Measurements from ENCODE around the gene FUNDC1. TPM values are rescaled to one million over a fixed set of nuclear protein-coding genes. Genes with fewer than 3 reads are reported as not detected.
"Not testable (repeated sequence)": the region's sequence is repeated elsewhere in the genome, so short reads cannot be mapped to it uniquely, and the experiment has no call there.

The FUNDC1 gene
- 10 to 100 TPM in 1 of 2 donors, 1 to 10 TPM in 1; 9.9 to 11.1 TPM for total RNA-seq

GRCh38 chrX:44542567-44543325 is at the start of gene FUNDC1:
FUNDC1 (minus strand) TSS chrX:44542859; CDS start chrX:44542832, 27 bp downstream.
- Mint-ChIP-seq H3K4me1 (peaks cover 10% of the 10 kb centered on the region), H3K4me3 (peak within 1 kb of the TSS; percentile 82), H3K27me3 (no peaks in the 10 kb centered on the region), H3K36me3 (ENCODE audit: low read depth) (peaks cover 15% of the 10 kb centered on the region), H3K27ac (peak within 1 kb of the TSS; percentile 94), H3K9me3 (no peaks in the 10 kb centered on the region)
- ATAC-seq (replicated peaks): peak; percentile 98

- no peak for ATAC-seq (replicated peaks)
- Mint-ChIP-seq H3K4me3 (no peak overlapping the region), H3K9me3 (no peaks in the 10 kb centered on the region), H3K4me1 (no peaks in the 10 kb centered on the region), H3K27me3 (no peaks in the 10 kb centered on the region), H3K27ac (no peak overlapping the region), H3K36me3 (ENCODE audit: low read depth) (no peaks in the 10 kb centered on the region)
These were observed 43.2 kb upstream of the FUNDC1 start for GRCh38 chrX:44585866-44586265.

- ATAC-seq (replicated peaks): no peak
- Mint-ChIP-seq H3K9me3 (no peaks in the 10 kb centered on the region), H3K27me3 (no peaks in the 10 kb centered on the region), H3K27ac (no peak overlapping the region), H3K36me3 (ENCODE audit: low read depth) (no peaks in the 10 kb centered on the region), H3K4me1 (no peaks in the 10 kb centered on the region), H3K4me3 (no peak overlapping the region)
These were observed 37.8 kb upstream of the FUNDC1 start for GRCh38 chrX:44580466-44580865.

GRCh38 chrX:44572340-44572938 is 29.8 kb upstream of the FUNDC1 start:
- Mint-ChIP-seq H3K4me1 (no peaks in the 10 kb centered on the region), H3K9me3 (no peaks in the 10 kb centered on the region), H3K27ac (no peak overlapping the region), H3K4me3 (no peak overlapping the region), H3K36me3 (ENCODE audit: low read depth) (no peaks in the 10 kb centered on the region), H3K27me3 (no peaks in the 10 kb centered on the region)
- ATAC-seq (replicated peaks): no peak

- Mint-ChIP-seq H3K36me3 (ENCODE audit: low read depth) (no peaks in the 10 kb centered on the region), H3K27ac (no peak overlapping the region), H3K4me3 (no peak overlapping the region), H3K4me1 (no peaks in the 10 kb centered on the region), H3K9me3 (no peaks in the 10 kb centered on the region), H3K27me3 (peaks cover 4% of the 10 kb centered on the region)
- ATAC-seq (replicated peaks): no peak
These were observed 27.9 kb upstream of the FUNDC1 start for GRCh38 chrX:44570522-44570921.

GRCh38 chrX:44569122-44569521 is 26.5 kb upstream of the FUNDC1 start:
- ATAC-seq (replicated peaks): no peak
- Mint-ChIP-seq H3K27ac (no peak overlapping the region), H3K4me1 (no peaks in the 10 kb centered on the region), H3K9me3 (no peaks in the 10 kb centered on the region), H3K27me3 (peaks cover 4% of the 10 kb centered on the region), H3K4me3 (no peak overlapping the region), H3K36me3 (ENCODE audit: low read depth) (no peaks in the 10 kb centered on the region)

- H3K9me3 Mint-ChIP-seq: no peaks in the 10 kb centered on the region
- no peak for ATAC-seq (replicated peaks)
These were observed 25.5 kb upstream of the FUNDC1 start for GRCh38 chrX:44568196-44568595.

GRCh38 chrX:44561896-44562295 is 19.2 kb upstream of the FUNDC1 start:
- not testable (repeated sequence) for H3K36me3 Mint-ChIP-seq (ENCODE audit: low read depth); H3K9me3 Mint-ChIP-seq; H3K27ac Mint-ChIP-seq; H3K27me3 Mint-ChIP-seq; H3K4me1 Mint-ChIP-seq; ATAC-seq (replicated peaks); H3K4me3 Mint-ChIP-seq

More at GRCh38 chrX:44568196-44568595, 25.5 kb upstream of the FUNDC1 start:
- peaks cover 4% of the 10 kb centered on the region for H3K27me3 Mint-ChIP-seq
- H3K27ac Mint-ChIP-seq: no peak overlapping the region
- H3K36me3 Mint-ChIP-seq (ENCODE audit: low read depth): no peaks in the 10 kb centered on the region
- no peaks in the 10 kb centered on the region for H3K4me1 Mint-ChIP-seq
- no peak overlapping the region for H3K4me3 Mint-ChIP-seq

GRCh38 chrX:44550563-44550962 is 7.9 kb upstream of the FUNDC1 start:
- no peak for ATAC-seq (replicated peaks)

GRCh38 chrX:44545454-44545853 is 2.8 kb upstream of the FUNDC1 start:
- H3K27ac Mint-ChIP-seq; H3K36me3 Mint-ChIP-seq (ENCODE audit: low read depth); H3K4me1 Mint-ChIP-seq; H3K27me3 Mint-ChIP-seq; H3K4me3 Mint-ChIP-seq; H3K9me3 Mint-ChIP-seq; ATAC-seq (replicated peaks): not testable (repeated sequence)

More at GRCh38 chrX:44550563-44550962, 7.9 kb upstream of the FUNDC1 start:
- Mint-ChIP-seq H3K4me1 (no peaks in the 10 kb centered on the region), H3K9me3 (no peaks in the 10 kb centered on the region), H3K27ac (no peak overlapping the region), H3K4me3 (no peak overlapping the region), H3K27me3 (no peaks in the 10 kb centered on the region), H3K36me3 (ENCODE audit: low read depth) (no peaks in the 10 kb centered on the region)

GRCh38 chrX:44544036-44544435 is 1.4 kb upstream of the FUNDC1 start:
- Mint-ChIP-seq H3K36me3 (ENCODE audit: low read depth) (peaks cover 3% of the 10 kb centered on the region), H3K9me3 (no peaks in the 10 kb centered on the region), H3K4me3 (no peak overlapping the region), H3K27me3 (no peaks in the 10 kb centered on the region), H3K27ac (no peak overlapping the region), H3K4me1 (peaks cover 7% of the 10 kb centered on the region)
- no peak for ATAC-seq (replicated peaks)

- Mint-ChIP-seq H3K9me3 (no peaks in the 10 kb centered on the region), H3K27me3 (no peaks in the 10 kb centered on the region), H3K27ac (no peak overlapping the region), H3K36me3 (ENCODE audit: low read depth) (peaks cover 44% of the 10 kb centered on the region), H3K4me3 (no peak overlapping the region), H3K4me1 (peaks cover 9% of the 10 kb centered on the region)
- no peak for ATAC-seq (replicated peaks)
These were observed 6.5 kb downstream of the FUNDC1 start for GRCh38 chrX:44536198-44536597.

GRCh38 chrX:44529310-44529709 is 13.3 kb downstream of the FUNDC1 start:
- no peaks in the 10 kb centered on the region for H3K27me3 Mint-ChIP-seq
- peaks cover 30% of the 10 kb centered on the region for H3K36me3 Mint-ChIP-seq (ENCODE audit: low read depth)
- no peaks in the 10 kb centered on the region for H3K4me1 Mint-ChIP-seq
- no peaks in the 10 kb centered on the region for H3K9me3 Mint-ChIP-seq
- no peak overlapping the region for H3K27ac Mint-ChIP-seq
- no peak overlapping the region for H3K4me3 Mint-ChIP-seq
- ATAC-seq (replicated peaks): no peak

- no peak overlapping the region for H3K27ac Mint-ChIP-seq
- H3K36me3 Mint-ChIP-seq (ENCODE audit: low read depth): no peaks in the 10 kb centered on the region
- H3K27me3 Mint-ChIP-seq: no peaks in the 10 kb centered on the region
- H3K4me1 Mint-ChIP-seq: no peaks in the 10 kb centered on the region
- H3K4me3 Mint-ChIP-seq: no peak overlapping the region
- H3K9me3 Mint-ChIP-seq: no peaks in the 10 kb centered on the region
- no peak for ATAC-seq (replicated peaks)
These were observed 28.4 kb downstream of the FUNDC1 start for GRCh38 chrX:44514272-44514671.

GRCh38 chrX:44507292-44507691 is 35.4 kb downstream of the FUNDC1 start:
- H3K4me3 Mint-ChIP-seq: no peak overlapping the region
- no peaks in the 10 kb centered on the region for H3K36me3 Mint-ChIP-seq (ENCODE audit: low read depth)
- peak; percentile 96 for ATAC-seq (replicated peaks)
- H3K27me3 Mint-ChIP-seq: no peaks in the 10 kb centered on the region
- H3K9me3 Mint-ChIP-seq: no peaks in the 10 kb centered on the region
- peak overlapping the region; percentile 73 for H3K27ac Mint-ChIP-seq
- peaks cover 6% of the 10 kb centered on the region for H3K4me1 Mint-ChIP-seq
